SK-N-SH (cell line): Measurements from ENCODE around the gene ARMC9. TPM values are rescaled to one million over a fixed set of nuclear protein-coding genes. Genes with fewer than 3 reads are reported as not detected.

ENCODE experiments used
- CTCF ChIA-PET: fragments of 300-600, 350-600 bp; formaldehyde crosslinking; extraction: SDS; loops from one replicate; lab custom pipeline; 2021; lab: Yijun Ruan, JAX
- POLR2A ChIA-PET: fragments of 350-600 bp; sonication (Branson Sonifier 250); formaldehyde crosslinking; extraction: SDS; loops from one replicate; lab custom pipeline; 2020; ENCODE audit warnings: antibody characterized with exemption, inconsistent platforms; lab: Yijun Ruan, JAX
- DNase-seq: peaks from one replicate; pipeline ENCODE4 v3.0.0; 2012
- H2AFZ ChIP-seq: fragments of 200-600 bp; sonication (generic); 2 replicates; pipeline ENCODE4 v1.8.1; 2016; ENCODE audit warnings: antibody characterized with exemption, mild to moderate bottlenecking, low read depth
- H3F3A ChIP-seq: fragments of 200-600 bp; sonication (generic); replicated peaks from 2 replicates; pipeline ENCODE3; 2016; ENCODE audit warnings: antibody characterized with exemption, mild to moderate bottlenecking; ENCODE audit not compliant: insufficient read depth
- H3K27ac ChIP-seq, 2 experiments: fragments of 200-500 bp in 1 of 2; fragments of 200-600 bp in 1 of 2; sonication (Bioruptor generic) in 1 of 2; sonication (generic), shearing (Covaris generic) in 1 of 2; 2 replicates each; pipeline versions ENCODE4 v1.5.1 to v1.6.1; 2014 to 2016; ENCODE audit warnings: low read depth in 2 of 2, inconsistent platforms in 1 of 2, low read length in 1 of 2, mild to moderate bottlenecking in 1 of 2, mixed read lengths in 1 of 2
- H3K27me3 ChIP-seq: fragments of 200-600 bp; sonication (generic), shearing (Covaris generic); 2 replicates; pipeline ENCODE4 v1.6.1; 2016; ENCODE audit warnings: mixed run types; ENCODE audit not compliant: insufficient read depth
- H3K36me3 ChIP-seq, 2 experiments: fragments of 200-500 bp in 1 of 2; fragments of 200-600 bp in 1 of 2; sonication (Bioruptor generic) in 1 of 2; sonication (generic) in 1 of 2; replicated peaks in 1 of 2; 2 replicates each; pipeline versions ENCODE3 to v1.5.1; 2014 to 2016; ENCODE audit warnings: low read length in 1 of 2, mild to moderate bottlenecking in 1 of 2; ENCODE audit not compliant: insufficient read depth in 2 of 2, control insufficient read depth in 1 of 2
- H3K4me1 ChIP-seq, 2 experiments: fragments of 200-500 bp in 1 of 2; fragments of 200-600 bp in 1 of 2; sonication (Bioruptor generic) in 1 of 2; sonication (generic), shearing (Covaris generic) in 1 of 2; 2 replicates each; pipeline versions ENCODE4 v1.5.1 to v1.6.1; 2014 to 2016; ENCODE audit warnings: low read depth in 1 of 2, low read length in 1 of 2, mixed run types in 1 of 2; ENCODE audit not compliant: insufficient read depth in 2 of 2, control insufficient read depth in 1 of 2
- H3K4me2 ChIP-seq: fragments of 200-600 bp; sonication (generic), shearing (Covaris generic); 2 replicates; pipeline ENCODE4 v1.6.1; 2017; ENCODE audit warnings: mixed run types
- H3K4me3 ChIP-seq, 2 experiments: fragments of 200-500 bp in 1 of 2; fragments of 200-600 bp in 1 of 2; sonication (Bioruptor generic) in 1 of 2; sonication (generic), shearing (Covaris generic) in 1 of 2; 2 replicates each; pipeline versions ENCODE4 v1.5.1 to v1.8.1; 2014 to 2016; ENCODE audit warnings: low read depth in 2 of 2, inconsistent platforms in 1 of 2, low read length in 1 of 2, mild to moderate bottlenecking in 1 of 2, mixed read lengths in 1 of 2, moderate library complexity in 1 of 2
- H3K79me2 ChIP-seq: fragments of 200-600 bp; sonication (generic); 2 replicates; pipeline ENCODE4 v1.8.1; 2017; ENCODE audit warnings: mild to moderate bottlenecking; ENCODE audit not compliant: insufficient read depth
- H3K9ac ChIP-seq: fragments of 200-600 bp; sonication (generic); 2 replicates; pipeline ENCODE4 v1.6.1; 2017; ENCODE audit warnings: mixed run types
- H3K9me2 ChIP-seq: fragments of 200-600 bp; sonication (generic); 2 replicates; pipeline ENCODE4 v1.6.1; 2017; ENCODE audit warnings: mixed run types
- H3K9me3 ChIP-seq: fragments of 200-600 bp; sonication (generic); 2 replicates; pipeline ENCODE4 v1.6.1; 2017; ENCODE audit warnings: mixed run types, mild to moderate bottlenecking, moderate library complexity
- H4K20me1 ChIP-seq: fragments of 200-600 bp; sonication (generic); 2 replicates; pipeline ENCODE4 v1.6.1; 2017; ENCODE audit warnings: mild to moderate bottlenecking, mixed run types; ENCODE audit not compliant: insufficient read depth
- ELF1 ChIP-seq: IDR thresholded peaks from 2 replicates; pipeline ENCODE4 v1.4.0; 2012
- EP300 ChIP-seq, 2 experiments: IDR thresholded peaks; 2 replicates each; pipeline versions ENCODE4 v1.4.0 to v1.6.1; 2012; ENCODE audit warnings: borderline replicate concordance in 1 of 2, low read depth in 1 of 2, low read length in 1 of 2
- GABPA ChIP-seq: IDR thresholded peaks from 2 replicates; pipeline ENCODE4 v1.4.0; 2012; ENCODE audit warnings: low read depth, mild to moderate bottlenecking
- GATA2 ChIP-seq: sonication (generic); formaldehyde crosslinking; IDR thresholded peaks from 2 replicates; pipeline ENCODE4 v1.5.0; 2020; ENCODE audit warnings: mild to moderate bottlenecking, missing genetic modification reagents
- IRF3 ChIP-seq: fragments of 150-350 bp; IDR thresholded peaks from 2 replicates; pipeline ENCODE4 v1.6.1; 2016; ENCODE audit warnings: mild to moderate bottlenecking, low read depth, low read length
- MAX ChIP-seq: IDR thresholded peaks from 2 replicates; pipeline ENCODE4 v1.4.0; 2012; ENCODE audit warnings: low read depth
- MXI1 ChIP-seq: IDR thresholded peaks from 2 replicates; pipeline ENCODE4 v1.6.1; 2012; ENCODE audit warnings: mild to moderate bottlenecking, low read depth, low read length, improper control_type of control experiment
- NFIC ChIP-seq: IDR thresholded peaks from 2 replicates; pipeline ENCODE4 v1.4.0; 2012; ENCODE audit warnings: borderline replicate concordance
- RAD21 ChIP-seq: IDR thresholded peaks from 2 replicates; pipeline ENCODE4 v1.6.1; 2012; ENCODE audit warnings: mild to moderate bottlenecking, low read length
- RCOR1 ChIP-seq: fragments of 150-350 bp; IDR thresholded peaks from 2 replicates; pipeline ENCODE4 v1.6.1; 2017; ENCODE audit warnings: antibody characterized with exemption, low read length
- RFX5 ChIP-seq: IDR thresholded peaks from 2 replicates; pipeline ENCODE4 v1.6.1; 2012; ENCODE audit warnings: mild to moderate bottlenecking, improper control_type of control experiment, low read length
- RXRA ChIP-seq: IDR thresholded peaks from 2 replicates; pipeline ENCODE4 v1.4.0; 2012; ENCODE audit warnings: low read depth, mild to moderate bottlenecking, borderline replicate concordance
- TCF12 ChIP-seq: IDR thresholded peaks from 2 replicates; pipeline ENCODE4 v1.4.0; 2012
- TEAD4 ChIP-seq: IDR thresholded peaks from 2 replicates; pipeline ENCODE4 v1.4.0; 2012; ENCODE audit warnings: mild to moderate bottlenecking, borderline replicate concordance; ENCODE audit not compliant: insufficient read depth
- YY1 ChIP-seq: IDR thresholded peaks from 2 replicates; pipeline ENCODE4 v1.4.0; 2012; ENCODE audit warnings: low read depth, mild to moderate bottlenecking
- WGBS: methylation state at CpG from one replicate; pipeline ENCODE4 v1.1.6; 2017; ENCODE audit warnings: low lambda C conversion rate; 5-methylcytosine and 5-hydroxymethylcytosine counted together
- polyA plus RNA-seq, 3 experiments: library from polyadenylated mRNA; depleted of rRNA; stranded (reverse); fragments of >200 nt; gene quantifications; 2 replicates each; pipeline ENCODE4 v1.2.3, GENCODE V29; 2012
- TF ChIP-seq, protein P1 (sequence below): IDR thresholded peaks from 2 replicates; pipeline ENCODE4 v1.4.0; 2012; ENCODE audit warnings: low read depth, borderline replicate concordance

Gene ARMC9
- polyA plus RNA-seq, 1 of the 3 experiments (the other 2 are of a cell fraction), result 25.3 TPM

- Histone ChIP-seq H3K79me2 (no peaks in the 10 kb centered on the region), H3K36me3 (peaks cover 13 to 31% of the 10 kb centered on the region in 2 experiments), H3K27ac (peak overlapping the region; percentile 16 to 76; a peak in 3 of 4 replicates), H2AFZ (no peak overlapping the region), H3K4me3 (no peak overlapping the region), H4K20me1 (no peaks in the 10 kb centered on the region), H3K9me2 (no peaks in the 10 kb centered on the region), H3F3A (peaks cover 5% of the 10 kb centered on the region), H3K4me1 (peaks cover 9 to 11% of the 10 kb centered on the region in 2 experiments), H3K9ac (no peak overlapping the region), H3K27me3 (no peaks in the 10 kb centered on the region), H3K4me2 (no peak overlapping the region), H3K9me3 (no peaks in the 10 kb centered on the region)
- ChIA-PET POLR2A (no interaction called here), CTCF (interaction anchor here (0.9 to 2.1 kb wide), 9 partner anchors 8 to 350 kb away, joined by 3 to 6 read pairs (median 4); no protein-coding TSS in a partner anchor)
- TF ChIP-seq NFIC (peak; percentile 36; the same call in 1 of the 2 replicates), EP300 (IDR thresholded peaks at IDR 0.05; ENCODE audit: borderline replicate concordance in 1 of 2, low read depth in 1 of 2, low read length in 1 of 2) (peak in 1 of 2 experiments; percentile 62; a peak in 1 of 4 replicates), GABPA (no peak), GATA2 (CRISPR knock-in tag) (peak; percentile 27; the same call in 1 of the 2 replicates), YY1 (no peak), RCOR1 (peak; percentile 34; the same call in 1 of the 2 replicates), TCF12 (peak; percentile 20; the same call in 1 of the 2 replicates), MXI1 (0 out of 2 replicates have a peak, but pooled peaks have one; percentile 20)
- WGBS, result 12% methylated on average over 2 of the region's 2 CpGs
- DNase-seq, result peak; percentile 49
These were observed 24.2 kb upstream of the ARMC9 start for GRCh38 chr2:231174211-231174651.

DNA sequence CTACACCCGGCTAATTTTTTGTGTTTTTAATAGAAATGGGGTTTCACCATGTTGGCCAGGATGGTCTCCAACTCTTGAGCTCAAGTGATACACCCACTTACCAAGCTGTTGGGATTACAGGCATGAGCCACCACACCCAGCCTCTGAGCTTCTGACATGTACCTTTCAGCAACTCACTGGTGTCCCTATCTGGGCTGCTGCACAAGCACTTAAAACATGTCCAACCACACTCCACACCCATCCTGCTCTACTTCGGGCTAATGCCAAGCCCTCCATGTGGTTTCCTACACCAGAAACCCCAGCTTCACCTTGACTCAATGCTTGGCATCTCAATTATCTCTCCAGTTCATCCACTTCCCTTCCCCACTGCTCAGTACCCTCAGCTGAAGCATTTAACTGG, 22.4 kb upstream of the ARMC9 start:
- ChIA-PET POLR2A (no interaction called here), CTCF (interaction anchor here (0.8 to 1.1 kb wide), 3 partner anchors 11 to 236 kb away, joined by 3 read pairs; no protein-coding TSS in a partner anchor)
- H3K4me3 ChIP-seq, result no peak overlapping the region
- peaks cover 4 to 5% of the 10 kb centered on the region in 2 experiments for H3K4me1 ChIP-seq
- H2AFZ ChIP-seq, result no peak overlapping the region
- H3K79me2 ChIP-seq, result no peaks in the 10 kb centered on the region
- peaks cover 7 to 24% of the 10 kb centered on the region in 2 experiments for H3K36me3 ChIP-seq
- 88% methylated on average over 2 of the region's 2 CpGs for WGBS
- H4K20me1 ChIP-seq, result no peaks in the 10 kb centered on the region
- H3F3A ChIP-seq, result peaks cover 3% of the 10 kb centered on the region
- no peak for TF ChIP-seq RXRA
- TF ChIP-seq RAD21, result no peak
- TF ChIP-seq MAX, result no peak
- TF ChIP-seq RFX5, result no peak
- TF ChIP-seq IRF3, result no peak
- TF ChIP-seq, protein P1, sequence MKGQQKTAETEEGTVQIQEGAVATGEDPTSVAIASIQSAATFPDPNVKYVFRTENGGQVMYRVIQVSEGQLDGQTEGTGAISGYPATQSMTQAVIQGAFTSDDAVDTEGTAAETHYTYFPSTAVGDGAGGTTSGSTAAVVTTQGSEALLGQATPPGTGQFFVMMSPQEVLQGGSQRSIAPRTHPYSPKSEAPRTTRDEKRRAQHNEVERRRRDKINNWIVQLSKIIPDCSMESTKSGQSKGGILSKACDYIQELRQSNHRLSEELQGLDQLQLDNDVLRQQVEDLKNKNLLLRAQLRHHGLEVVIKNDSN, result no peak
- TF ChIP-seq TEAD4, result no peak
- no peak for TF ChIP-seq ELF1
- no peaks in the 10 kb centered on the region for H3K9me2 ChIP-seq
- no peak overlapping the region for H3K27ac ChIP-seq
- no peak overlapping the region for H3K4me2 ChIP-seq
- DNase-seq, result no peak
- H3K9ac ChIP-seq, result no peak overlapping the region
- H3K27me3 ChIP-seq, result no peaks in the 10 kb centered on the region
- H3K9me3 ChIP-seq, result no peaks in the 10 kb centered on the region
